DMS 273 (cell line): ENCODE data around the gene TRIM49D1.
"Not testable (repeated sequence)": the region's sequence is repeated elsewhere in the genome, so short reads cannot be mapped to it uniquely, and the experiment has no call there.

ENCODE experiments used
- DNase-seq: peaks from one replicate; lab custom pipeline; 2025; ENCODE audit not compliant: unreplicated experiment; lab: John Stamatoyannopoulos, UW

The TRIM49D1 gene, protein sequence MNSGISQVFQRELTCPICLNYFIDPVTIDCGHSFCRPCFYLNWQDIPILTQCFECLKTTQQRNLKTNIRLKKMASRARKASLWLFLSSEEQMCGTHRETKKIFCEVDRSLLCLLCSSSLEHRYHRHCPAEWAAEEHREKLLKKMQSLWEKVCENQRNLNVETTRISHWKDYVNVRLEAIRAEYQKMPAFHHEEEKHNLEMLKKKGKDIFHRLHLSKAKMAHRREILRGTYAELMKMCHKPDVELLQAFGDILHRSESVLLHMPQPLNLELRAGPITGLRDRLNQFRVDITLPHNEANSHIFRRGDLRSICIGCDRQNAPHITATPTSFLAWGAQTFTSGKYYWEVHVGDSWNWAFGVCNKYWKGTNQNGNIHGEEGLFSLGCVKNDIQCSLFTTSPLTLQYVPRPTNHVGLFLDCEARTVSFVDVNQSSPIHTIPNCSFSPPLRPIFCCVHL

DNA sequence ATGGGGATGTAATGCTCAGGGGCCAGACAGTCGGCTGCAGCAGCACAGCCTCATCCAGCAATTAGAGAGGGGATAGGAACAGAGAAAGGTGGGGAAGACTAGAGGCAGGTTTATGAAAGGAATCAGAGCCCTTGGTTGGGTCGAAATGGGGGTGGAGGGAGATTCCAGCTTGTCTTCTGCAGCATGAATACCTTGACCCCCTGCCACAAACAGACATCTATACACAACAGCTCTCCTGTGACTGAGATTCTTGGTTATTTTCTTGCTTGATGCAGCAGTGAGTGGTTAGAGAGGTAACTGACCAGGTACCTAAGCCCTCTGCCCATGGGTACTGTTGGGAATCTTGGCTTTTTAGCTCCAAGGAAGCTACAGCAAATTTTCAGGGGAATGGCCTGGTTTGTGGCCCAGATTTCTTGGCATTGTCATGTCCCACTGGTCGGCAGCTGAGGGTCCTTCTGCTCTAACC is at the start of gene TRIM49D1:
TSS of gene TRIM49D1 (minus strand) at position 51 of the 466 bp plus-strand sequence. CDS start 4,535 bp downstream, outside the sequence.
- DNase-seq = no peak

DNA sequence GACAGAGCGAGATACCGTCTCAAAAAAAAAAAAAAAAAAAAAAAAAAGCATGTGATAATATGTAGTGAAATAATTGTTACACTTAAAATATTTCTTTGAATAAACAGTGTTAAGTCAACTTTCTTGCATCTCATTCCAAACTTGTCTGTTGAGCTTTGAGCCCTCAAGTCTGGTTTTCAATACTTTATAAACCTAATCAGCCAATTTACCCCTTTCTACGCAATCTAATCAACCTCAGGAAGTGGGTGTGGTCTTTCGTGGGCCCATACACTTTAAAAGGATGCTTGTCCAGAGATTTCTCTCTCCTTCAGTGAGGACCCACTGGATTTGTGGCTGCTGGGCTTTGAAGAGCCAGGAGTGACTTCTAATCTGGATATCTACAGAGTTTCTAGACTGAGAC is 43.7 kb upstream of the TRIM49D1 start, which contains the start of gene TRIM64:
TSS of gene TRIM64 (plus strand) at position 301 of the 400 bp plus-strand sequence. CDS start 2,467 bp downstream, outside the sequence.
- DNase-seq = not testable (repeated sequence)

DNA sequence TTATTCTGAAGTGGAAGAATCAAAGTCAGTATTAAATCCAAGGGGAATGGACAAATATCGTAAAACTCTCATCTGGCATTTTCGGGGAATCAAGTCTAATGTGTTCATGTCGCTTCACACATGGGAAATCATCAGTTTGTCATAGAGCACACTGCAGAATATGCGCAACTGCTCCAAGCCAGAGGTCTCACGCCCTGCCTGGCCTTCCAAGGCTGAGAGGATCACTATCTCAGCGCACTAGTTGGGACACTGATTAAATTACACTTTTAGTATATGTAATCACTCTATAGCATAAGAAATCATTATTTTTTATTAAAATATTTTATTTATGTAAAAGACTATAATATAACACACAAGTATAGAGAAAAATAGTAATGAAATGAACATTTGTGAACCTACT is 38.8 kb upstream of the TRIM49D1 start:
- not testable (repeated sequence) for DNase-seq

DNA sequence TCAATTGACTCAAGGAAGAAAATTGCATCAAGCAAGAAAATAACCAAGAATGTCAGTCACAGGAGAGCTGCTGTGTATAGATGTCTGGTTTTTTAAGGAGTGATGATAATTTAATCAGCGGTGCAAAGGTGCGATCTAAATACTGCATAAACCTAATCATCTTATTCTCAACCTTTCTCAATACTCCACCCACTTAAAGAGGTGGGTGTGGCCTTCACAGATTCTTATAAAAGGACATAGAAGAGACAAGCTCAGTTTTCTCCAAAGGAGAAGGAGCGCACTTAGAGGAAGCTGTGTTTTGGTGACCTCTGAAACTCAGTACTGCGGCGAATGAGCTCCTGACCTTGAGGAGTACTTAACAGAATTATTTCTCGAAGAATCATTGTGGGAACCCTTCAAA is 1.7 kb upstream of the TRIM49D1 start, which contains the start of gene TRIM49D2:
TSS of gene TRIM49D2 (plus strand) at position 301 of the 400 bp plus-strand sequence. CDS start 2,698 bp downstream, outside the sequence.
- DNase-seq = not testable (repeated sequence)

DNA sequence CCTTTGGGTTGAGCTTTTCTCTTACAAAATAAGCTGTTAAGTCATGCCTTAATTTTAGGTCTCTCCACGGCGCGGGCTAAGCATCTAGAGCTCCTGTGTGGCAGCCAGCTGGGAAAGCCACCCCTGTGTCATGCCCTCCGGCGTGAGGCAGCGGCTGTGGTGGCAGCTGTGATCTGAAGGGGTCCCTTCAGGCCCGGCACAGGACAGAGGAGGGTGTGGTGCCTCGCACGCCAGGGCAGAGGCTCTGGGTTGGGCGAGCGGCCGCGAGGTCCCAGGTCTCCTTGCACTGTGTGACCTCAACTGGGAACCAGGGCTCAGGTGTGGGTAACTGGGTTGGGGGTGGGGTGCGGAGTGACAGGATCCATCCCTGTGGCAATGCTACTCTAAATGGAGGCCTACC is 21.2 kb downstream of the TRIM49D1 start:
- not testable (repeated sequence) for DNase-seq

DNA sequence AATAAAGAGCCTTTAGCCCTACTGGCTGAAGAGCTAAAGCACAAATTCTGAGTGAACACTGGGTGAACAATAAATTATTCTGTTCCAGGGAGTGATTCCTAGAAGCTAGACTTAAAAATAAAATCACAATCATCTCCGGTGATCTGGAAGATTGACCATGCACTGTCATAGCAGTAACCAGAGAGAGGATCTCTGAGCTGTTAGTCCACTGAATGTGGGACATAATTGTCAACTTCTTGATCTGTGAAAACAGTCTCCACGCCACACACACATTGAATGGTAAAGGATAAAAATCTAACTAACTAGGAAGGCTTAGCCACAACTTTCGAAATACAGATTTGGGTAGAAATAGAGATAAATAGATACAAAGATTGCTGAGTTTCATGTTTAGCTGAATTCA is 28.8 kb downstream of the TRIM49D1 start:
- not testable (repeated sequence) for DNase-seq

DNA sequence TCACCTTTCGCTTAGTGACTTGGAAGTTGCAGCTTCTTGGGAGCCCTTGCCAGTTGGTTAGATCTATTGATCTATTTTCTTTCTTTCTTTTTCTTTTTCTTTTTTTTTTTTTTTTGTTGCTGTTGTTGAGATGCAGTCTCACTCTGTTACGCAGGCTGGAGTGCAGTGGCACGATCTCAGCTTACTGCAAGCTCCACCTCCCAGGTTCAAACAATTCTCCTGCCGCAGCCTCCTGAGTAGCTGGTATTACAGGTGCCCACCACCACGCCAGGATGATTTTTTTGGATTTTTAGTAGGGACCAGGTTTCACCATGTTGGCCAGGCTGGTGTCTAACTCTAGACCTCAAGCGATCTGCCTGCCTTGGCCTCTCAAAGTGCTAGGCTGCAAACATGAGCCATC is 44.5 kb downstream of the TRIM49D1 start:
- DNase-seq = not testable (repeated sequence)

DNA sequence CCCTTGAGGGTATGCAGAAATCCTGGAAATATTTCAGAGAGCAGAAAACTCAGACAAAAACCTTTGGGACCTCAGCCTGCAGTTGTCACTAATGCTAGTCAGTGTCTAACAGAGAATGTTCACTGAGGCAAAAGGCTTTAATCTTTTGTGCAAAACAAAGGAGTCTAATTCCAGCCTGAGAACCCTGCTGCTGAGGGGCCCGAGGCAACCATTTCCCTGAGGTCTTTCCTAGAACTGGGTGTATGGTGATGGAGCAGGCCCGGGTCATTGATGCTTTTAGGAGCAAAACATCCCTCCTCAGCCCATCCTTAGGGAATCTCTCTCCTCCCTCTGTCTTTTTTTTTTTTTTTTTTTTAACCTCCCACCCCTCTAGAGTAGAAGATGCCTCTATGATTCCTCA is 49.5 kb downstream of the TRIM49D1 start:
- not testable (repeated sequence) for DNase-seq

DNA sequence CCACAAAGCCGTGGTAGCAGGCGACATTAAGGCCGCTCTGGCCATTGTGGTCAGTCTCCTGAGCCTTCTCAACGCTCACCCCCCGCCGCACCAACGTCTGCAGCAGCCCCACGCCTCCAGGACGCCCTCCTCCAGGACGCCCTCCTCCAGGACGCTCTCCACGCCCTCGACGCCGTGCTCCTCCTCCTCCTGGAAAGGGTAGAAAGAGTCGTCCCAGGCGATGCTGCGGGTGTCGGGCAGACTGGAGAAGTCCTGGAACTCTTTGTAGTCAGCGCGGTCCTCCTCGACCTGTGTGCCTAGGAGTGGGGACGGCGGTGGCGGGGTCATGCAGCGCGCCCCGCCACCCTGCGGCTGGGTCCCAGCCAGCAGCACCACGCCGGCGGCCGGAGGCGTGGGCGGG is 56.8 kb downstream of the TRIM49D1 start:
- DNase-seq = not testable (repeated sequence)

DNA sequence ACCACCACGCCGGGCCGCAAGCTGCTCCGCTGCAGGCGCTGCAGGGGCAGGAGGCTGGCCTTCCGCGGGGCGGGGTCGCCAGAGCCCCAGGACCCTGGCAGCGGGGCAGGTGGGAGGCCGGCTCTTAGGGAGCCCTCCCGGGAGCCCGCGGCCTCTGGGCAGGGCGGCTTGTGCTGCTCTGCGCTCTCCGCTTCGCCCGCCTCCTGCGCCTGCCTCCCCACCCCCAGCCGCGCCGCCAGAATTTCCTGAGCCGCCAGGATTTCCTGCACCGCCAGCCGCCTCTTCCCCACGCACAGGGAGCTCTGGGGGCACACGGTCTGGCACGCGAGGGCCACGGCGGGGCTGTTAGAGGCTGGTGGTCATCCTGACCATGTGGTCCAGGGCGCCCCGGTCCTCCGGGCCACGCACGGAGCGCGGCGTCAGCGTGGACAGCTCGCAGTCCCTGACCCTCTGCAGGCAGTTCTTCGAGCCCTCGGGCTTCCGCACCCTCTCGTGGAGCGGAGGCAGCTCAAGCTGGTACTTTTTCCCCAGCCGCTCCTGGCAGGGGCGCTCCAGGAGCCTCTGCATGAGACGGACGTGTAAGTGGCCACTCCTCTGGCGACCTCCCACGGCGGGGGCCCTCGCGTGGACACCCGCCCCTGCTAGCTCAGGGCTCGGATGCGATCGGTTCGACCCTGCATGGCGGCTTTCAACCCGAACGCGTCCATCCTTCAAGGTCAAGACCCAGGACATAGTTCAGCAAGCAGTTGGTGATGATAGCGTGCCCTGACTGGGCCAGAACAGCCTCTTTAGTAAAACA is 57.9 kb downstream of the TRIM49D1 start:
- not testable (repeated sequence) for DNase-seq
